ENCODE measurements around the gene AVP.
A peak's percentile ranks its signal among the peaks of the same experiment; 100 is the strongest.
"Not testable (repeated sequence)": the region's sequence is repeated elsewhere in the genome, so short reads cannot be mapped to it uniquely, and the experiment has no call there.

The AVP gene

GRCh38 chr20:3082955-3083952, 1.3 kb downstream of the AVP start:
- no peak for DNase-seq

- no peak for DNase-seq
These were observed 2.1 kb downstream of the AVP start for GRCh38 chr20:3082306-3082951.

GRCh38 chr20:3081641-3082040, 2.9 kb downstream of the AVP start:
- no peak for DNase-seq

- DNase-seq: no peak
These were observed 3.6 kb downstream of the AVP start for GRCh38 chr20:3080939-3081388.

- DNase-seq: no peak
These were observed 6.8 kb downstream of the AVP start for GRCh38 chr20:3077618-3078134.

- not testable (repeated sequence) for DNase-seq
These were observed 9.2 kb downstream of the AVP start for GRCh38 chr20:3075315-3075714.

GRCh38 chr20:3074812-3075211, 9.7 kb downstream of the AVP start:
- DNase-seq: no peak

- not testable (repeated sequence) for DNase-seq
These were observed 11.3 kb downstream of the AVP start for GRCh38 chr20:3073251-3073643.

GRCh38 chr20:3072530-3073250, 11.8 kb downstream of the AVP start:
- no peak for DNase-seq

- DNase-seq: peak; percentile 58
These were observed 12.7 kb downstream of the AVP start, which contains the start of gene OXT for GRCh38 chr20:3071610-3072529. Gene OXT, plus strand, starts transcription at chr20:3071620. Its CDS starts 36 bp downstream, at chr20:3071656.

- DNase-seq: no peak
These were observed 13.3 kb downstream of the AVP start for GRCh38 chr20:3071266-3071609.

GRCh38 chr20:3070725-3071124, 13.8 kb downstream of the AVP start:
- DNase-seq: no peak

GRCh38 chr20:3068986-3069900, 15.3 kb downstream of the AVP start:
- no peak for DNase-seq

GRCh38 chr20:3068075-3068474, 16.4 kb downstream of the AVP start:
- DNase-seq: no peak

GRCh38 chr20:3067139-3068014, 17.1 kb downstream of the AVP start:
- DNase-seq: no peak

- DNase-seq: not testable (repeated sequence)
These were observed 20.4 kb downstream of the AVP start for GRCh38 chr20:3064119-3064518.

- DNase-seq: no peak
These were observed 25.0 kb downstream of the AVP start for GRCh38 chr20:3059489-3059888.

- DNase-seq: no peak
These were observed 33.0 kb downstream of the AVP start for GRCh38 chr20:3051385-3052019.
